Measurements from ENCODE around the gene FBXW9. TPM values are rescaled to one million over a fixed set of nuclear protein-coding genes. Genes with fewer than 3 reads are reported as not detected.

FBXW9 gene
- total and polyA plus RNA-seq, 2 of the 8 experiments (the other 6 are each of a cell fraction or from before 2014, with no cell fraction given), result 10.8 to 30.1 TPM

- no peak overlapping the region for H2BK5ac ChIP-seq (ENCODE audit: low read depth, low read length)
- TF ChIP-seq CTCF (IDR thresholded peaks at IDR 0.05; ENCODE audit: control extremely low read depth in 1 of 3, insufficient read depth in 1 of 3, low read depth in 1 of 3, low read length in 3 of 3) (peak; percentile 46 to 51 (median 49)), EP300 (IDR thresholded peaks at IDR 0.05; ENCODE audit: borderline replicate concordance in 1 of 2, low read depth in 2 of 2, low read length in 2 of 2) (no peak), ATF3 (IDR thresholded peaks at IDR 0.05; ENCODE audit: insufficient read depth, low read depth, low read length) (no peak)
Measured at GRCh38 chr19:12733369-12734214, 37.2 kb upstream of the FBXW9 start.

More at GRCh38 chr19:12733369-12734214, 37.2 kb upstream of the FBXW9 start:
- DNase-seq (ENCODE audit: low read depth in 1 of 2, low spot score in 2 of 2) (no peak), FAIRE-seq (no peak)
- Histone ChIP-seq H4K91ac (replicated peaks; ENCODE audit: insufficient read length, low read length) (no peak overlapping the region), H4K20me1 (replicated peaks in 1 of 2; ENCODE audit: control insufficient read depth in 1 of 2, insufficient read depth in 2 of 2, low read length in 2 of 2) (peaks cover 12 to 20% of the 10 kb centered on the region in 2 experiments), H4K5ac (ENCODE audit: insufficient read length, low read depth, low read length) (no peak overlapping the region), H3K4me2 (ENCODE audit: insufficient read depth in 1 of 2, low read depth in 2 of 2, low read length in 2 of 2) (peak overlapping the region; percentile 79 to 93), H2AFZ (ENCODE audit: low read length) (no peak overlapping the region), H2BK120ac (replicated peaks; ENCODE audit: low read depth, low read length) (no peak overlapping the region), H3K18ac (ENCODE audit: extremely low read depth, low read length) (no peak overlapping the region), H3K36me3 (ENCODE audit: control insufficient read depth in 2 of 4, insufficient read depth in 4 of 4, low read length in 3 of 4) (peaks cover 10 to 25% (median 15%) of the 10 kb centered on the region in 4 experiments), H3K9ac (replicated peaks in 1 of 4; ENCODE audit: extremely low read depth in 1 of 4, low read depth in 3 of 4, low read length in 3 of 4) (peak overlapping the region; percentile 74 to 96 (median 89)), H3K79me2 (ENCODE audit: control insufficient read depth in 1 of 2, insufficient read depth in 2 of 2, low read length in 2 of 2) (peaks cover 26 to 50% of the 10 kb centered on the region in 2 experiments), H2BK20ac (ENCODE audit: low read length) (no peak overlapping the region), H4K8ac (ENCODE audit: extremely low read depth, insufficient read depth, low read length) (peak overlapping the region; percentile 98; the same call in 1 of the 2 replicates), H3K4me1 (replicated peaks in 1 of 4; ENCODE audit: control insufficient read depth in 3 of 4, insufficient read depth in 4 of 4, low read length in 3 of 4) (peaks cover 3 to 13% (median 7%) of the 10 kb centered on the region in 4 experiments), H3K14ac (ENCODE audit: insufficient read length) (no peak overlapping the region), H3K4ac (replicated peaks; ENCODE audit: insufficient read length, low read depth, low read length) (no peak overlapping the region), H3K56ac (replicated peaks; ENCODE audit: insufficient read length, low read depth, low read length) (no peak overlapping the region), H2BK12ac (ENCODE audit: low read depth, low read length) (no peak overlapping the region), H3K4me3 (ENCODE audit: extremely low read depth in 1 of 4, insufficient read depth in 2 of 4, low read depth in 3 of 4, low read length in 4 of 4) (peak overlapping the region; percentile 84 to 93 (median 90)), H3K23me2 (ENCODE audit: low read depth, low read length) (peaks cover 13% of the 10 kb centered on the region), H3K27ac (ENCODE audit: low read depth, low read length) (peak overlapping the region; percentile 88; the same call in 1 of the 2 replicates), H3K27me3 (replicated peaks in 1 of 4; ENCODE audit: control insufficient read depth in 3 of 4, extremely low read depth in 1 of 4, insufficient read depth in 3 of 4, low read length in 3 of 4) (no peaks in the 10 kb centered on the region), H2AK5ac (ENCODE audit: low read depth, low read length) (no peak overlapping the region), H3K9me3 (ENCODE audit: insufficient read depth in 2 of 2, low read depth in 1 of 2, low read length in 1 of 2) (no peaks in the 10 kb centered on the region), H2BK15ac (ENCODE audit: low read length) (no peak overlapping the region), H3K23ac (ENCODE audit: insufficient read length) (no peak overlapping the region), H3K79me1 (ENCODE audit: low read depth, low read length) (peaks cover 9% of the 10 kb centered on the region)
- WGBS, 2 experiments (ENCODE audit: extremely low coverage in 1 of 2, insufficient coverage in 1 of 2, insufficient read length in 1 of 2, insufficient replicate concordance in 2 of 2, low coverage in 1 of 2, low lambda C conversion rate in 2 of 2, missing lambda C conversion rate in 1 of 2), result 9% methylated on average over 15 of the region's 15 CpGs; no CpG with 5 or more reads in 1 of the 2 experiments
- CTCF ChIA-PET (ENCODE audit: partially characterized antibody), result interaction anchor here (0.6 to 10.5 kb wide), 22 partner anchors 9 to 197 kb away, joined by 3 to 87 read pairs (median 3); partner anchors contain the start of genes GNG14 and TNPO2
- POLR2A ChIA-PET (ENCODE audit: partially characterized antibody), result interaction anchor here (0.8 to 14.0 kb wide), 19 partner anchors 8 to 69 kb away, joined by 3 to 258 read pairs (median 7); partner anchors contain the start of genes BEST2, DHPS, FBXW9 and JUNB

Data from H1 (cell line).